SIG-M5 (cell line): ENCODE measurements around the gene SSR2.
"Not testable (repeated sequence)": the region's sequence is repeated elsewhere in the genome, so short reads cannot be mapped to it uniquely, and the experiment has no call there.

Experiments used
- DNase-seq: peaks from one replicate; lab custom pipeline; 2025; lab: John Stamatoyannopoulos, UW

Gene SSR2

DNA sequence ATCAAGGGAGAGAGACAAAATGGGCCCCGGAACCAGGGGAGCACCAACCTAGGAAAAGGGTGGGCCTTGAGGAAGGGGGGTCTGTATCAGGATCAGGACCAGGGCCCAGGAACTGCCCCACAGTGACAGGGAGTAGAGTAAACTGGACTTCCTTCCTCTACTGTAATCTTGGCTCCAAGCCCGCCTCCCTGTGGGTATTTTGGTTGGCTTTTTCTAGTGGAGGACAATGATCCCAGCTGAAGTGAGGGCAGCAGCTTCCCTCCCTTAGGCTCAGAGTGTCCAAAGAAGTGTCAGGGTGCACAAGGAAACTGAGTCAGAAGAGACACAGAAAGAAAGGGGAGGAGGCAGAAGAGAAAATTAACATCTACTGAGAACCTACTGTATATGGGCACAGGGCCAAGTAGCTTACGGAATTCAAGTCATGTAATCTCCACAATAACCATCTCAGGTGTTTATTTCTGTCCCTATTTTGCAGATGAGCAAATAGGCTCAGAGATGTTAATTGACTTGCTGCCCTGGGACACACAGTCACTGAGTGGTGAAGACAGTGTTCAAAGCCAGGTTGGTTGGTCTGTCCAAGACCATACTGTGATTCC, 28.0 kb upstream of the SSR2 start:
- DNase-seq: no peak

DNA sequence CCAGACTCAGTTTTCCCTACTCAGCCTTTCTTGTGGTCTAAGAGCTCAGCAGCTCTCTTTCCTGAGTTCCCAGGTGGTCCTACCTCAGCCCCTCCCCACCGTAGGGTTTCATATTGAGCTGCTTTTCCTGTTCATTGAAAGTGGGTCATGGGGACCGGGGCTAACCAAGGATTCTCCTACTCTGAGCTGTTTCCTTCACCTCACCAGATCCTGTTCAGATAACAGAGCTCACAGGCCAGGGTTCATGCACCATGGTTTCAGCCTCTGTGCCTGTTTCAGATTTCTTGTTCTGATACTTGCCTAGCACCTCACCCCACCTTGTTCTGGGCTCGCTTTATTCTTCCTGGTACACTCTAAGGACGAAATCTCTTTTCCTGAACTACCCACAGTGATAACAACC, 24.3 kb upstream of the SSR2 start:
- DNase-seq: no peak

DNA sequence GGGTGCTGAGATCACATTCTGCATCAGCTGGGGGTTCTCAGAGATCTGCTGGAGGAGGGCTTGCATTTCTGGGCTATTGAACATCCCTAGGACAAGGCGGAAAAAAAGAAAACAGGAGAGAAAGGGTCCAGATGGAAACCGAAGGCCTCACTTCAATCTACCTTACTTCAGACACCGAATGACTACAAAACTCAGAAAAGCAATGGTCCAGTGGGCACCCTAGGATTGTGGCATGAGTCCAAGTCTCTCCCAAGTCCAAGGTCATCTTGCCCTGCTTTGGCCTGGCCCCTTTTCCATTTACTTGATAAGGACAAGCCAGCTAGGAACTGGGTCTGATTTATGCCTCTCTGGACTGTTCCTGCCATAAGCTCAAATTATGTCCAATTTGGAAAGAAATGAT, 22.1 kb upstream of the SSR2 start:
- no peak for DNase-seq

DNA sequence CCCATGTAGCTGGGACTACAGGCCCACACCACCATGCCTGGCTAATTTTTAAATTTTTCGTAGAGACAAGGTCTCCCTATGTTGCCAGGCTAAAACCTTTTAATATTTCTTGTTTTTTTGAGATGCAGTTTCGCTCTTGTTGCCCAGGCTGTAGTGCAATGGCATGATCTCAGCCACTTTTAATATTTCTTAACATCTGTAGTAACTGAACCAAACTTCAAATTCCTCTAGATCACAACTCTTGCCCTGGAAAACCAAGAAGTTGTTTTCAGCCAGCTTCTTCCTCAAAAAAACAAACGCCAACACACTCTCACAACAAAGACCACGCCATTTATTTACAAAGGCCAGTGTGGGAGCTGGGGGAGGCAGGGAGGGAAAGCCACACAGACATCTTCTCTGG, 14.2 kb upstream of the SSR2 start:
- DNase-seq: not testable (repeated sequence)

DNA sequence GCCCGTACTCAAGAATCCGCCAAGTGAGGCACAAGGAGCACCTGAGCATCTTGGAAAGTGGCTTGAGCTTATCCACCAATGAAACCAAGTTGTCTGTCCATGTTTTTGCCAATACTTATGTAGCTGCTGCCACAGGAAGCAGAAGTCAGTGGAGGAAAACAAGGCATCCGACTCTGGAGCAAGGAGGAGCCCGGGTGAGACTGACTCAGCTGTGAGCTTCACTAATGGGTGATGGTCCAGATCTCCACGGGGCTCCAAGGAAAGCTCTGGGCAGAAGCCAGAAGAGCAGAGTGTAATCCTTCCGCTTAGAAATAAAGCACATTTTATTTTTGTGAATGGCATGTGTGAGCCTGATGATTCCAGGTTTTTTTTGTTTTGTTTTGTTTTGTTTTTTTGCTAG, 12.3 kb upstream of the SSR2 start:
- no peak for DNase-seq

DNA sequence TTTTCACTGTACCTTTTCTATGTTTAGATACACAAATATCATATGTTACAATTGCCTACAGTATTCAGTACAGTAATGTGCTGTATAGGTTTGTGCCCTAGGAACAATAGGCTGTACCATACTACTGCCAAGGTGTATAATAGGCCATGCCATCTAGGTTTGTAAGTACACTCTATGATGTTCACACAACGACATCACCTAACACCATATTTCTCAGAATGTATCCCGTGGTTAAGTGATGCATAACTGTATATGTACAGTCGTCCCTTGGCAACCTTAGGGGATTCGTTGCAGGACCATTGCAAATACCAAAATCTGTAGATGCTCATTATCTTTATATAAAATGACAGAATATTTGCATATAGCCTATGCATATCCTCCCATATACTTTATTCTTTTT, 5.8 kb upstream of the SSR2 start:
- no peak for DNase-seq

DNA sequence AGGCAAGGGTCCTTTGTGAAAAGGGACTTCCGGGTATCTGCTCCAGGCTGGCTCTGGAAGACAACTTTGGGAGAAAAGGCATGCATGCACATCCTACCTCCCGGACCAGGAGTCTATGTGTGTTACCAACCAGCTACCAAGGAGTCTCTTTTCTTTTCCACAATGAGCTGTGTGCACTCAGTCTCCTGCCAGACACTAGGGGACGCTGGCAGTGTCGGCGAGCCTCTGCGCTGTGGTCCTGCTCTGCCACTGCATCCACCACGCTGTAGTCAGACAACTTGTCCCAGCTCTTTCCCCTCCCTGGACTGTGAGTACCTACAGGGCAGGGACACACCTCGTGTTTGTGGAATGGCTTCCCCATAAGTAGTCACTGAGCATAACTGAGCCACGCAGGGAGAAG, 5.1 kb upstream of the SSR2 start:
- DNase-seq: no peak

DNA sequence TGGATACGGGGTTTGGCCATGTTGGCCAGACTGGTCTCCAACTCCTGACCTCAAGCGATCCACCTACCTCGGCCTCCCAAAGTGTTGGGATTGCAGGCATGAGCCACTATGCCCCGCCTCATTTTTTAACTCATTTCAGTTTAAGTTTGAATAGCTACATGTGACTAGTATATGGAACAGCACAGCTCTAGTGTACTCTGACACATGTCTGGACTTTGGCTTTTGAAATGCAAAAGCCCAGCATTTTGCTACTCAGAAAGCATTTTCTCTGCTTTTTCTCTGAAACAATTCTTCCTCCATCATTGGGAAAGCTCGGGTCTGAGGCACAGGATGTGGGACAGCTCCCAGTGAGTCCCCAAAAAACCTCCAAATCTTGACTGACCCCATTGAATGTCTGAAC, 4.0 kb upstream of the SSR2 start:
- no peak for DNase-seq

DNA sequence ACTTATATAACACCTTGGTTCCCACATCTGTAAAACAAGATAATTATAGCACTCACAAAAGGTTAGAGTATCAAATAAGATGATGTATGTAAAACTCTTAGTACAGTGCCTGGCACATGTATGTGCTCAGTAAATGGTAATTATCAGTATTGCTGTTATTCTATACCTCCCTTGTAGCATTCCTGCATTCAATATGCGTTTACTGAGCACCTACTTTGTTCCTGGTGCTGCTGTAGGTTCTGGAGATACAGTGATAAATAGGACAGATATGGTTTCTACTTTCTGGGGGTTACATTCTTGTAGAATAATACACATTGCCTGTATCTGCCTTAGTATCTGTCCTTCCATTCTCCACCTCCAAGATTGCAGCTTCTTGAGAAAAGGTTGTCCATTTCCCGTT, 1.2 kb upstream of the SSR2 start:
- DNase-seq: no peak

DNA sequence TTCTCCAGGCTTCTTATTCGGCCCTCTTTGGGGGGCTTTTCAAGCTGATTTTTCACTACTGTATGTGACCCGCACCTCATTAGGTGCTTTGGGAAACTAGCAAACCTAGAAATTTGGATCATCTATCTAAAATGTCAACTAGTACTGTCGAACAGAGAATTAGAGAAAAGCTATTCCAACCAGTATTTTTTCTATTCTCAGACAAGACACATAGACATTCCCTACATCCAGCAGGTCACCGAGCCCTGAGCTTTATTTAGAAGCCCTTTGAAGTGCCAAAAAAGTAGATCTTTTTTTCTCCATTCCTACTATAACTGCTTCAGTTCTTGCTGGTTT, 310 bp upstream of the SSR2 start:
- no peak for DNase-seq

DNA sequence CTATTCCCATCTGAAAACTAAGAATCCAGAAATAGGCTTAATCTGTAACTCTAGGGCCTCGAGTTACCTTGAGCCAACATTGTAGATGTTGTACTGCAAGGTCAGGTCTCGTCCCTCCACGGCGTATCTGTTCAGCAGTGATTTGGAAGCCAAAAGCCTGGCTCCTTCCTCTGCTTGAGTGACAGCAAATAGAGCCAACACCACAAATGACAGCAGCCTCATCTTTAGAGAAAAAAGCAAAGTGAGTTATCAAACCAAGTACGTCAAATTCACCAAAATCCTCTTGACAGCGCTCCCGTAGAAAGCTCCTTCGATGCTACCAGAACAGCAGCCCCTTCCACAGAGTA, 832 bp downstream of the SSR2 start:
- DNase-seq: no peak

DNA sequence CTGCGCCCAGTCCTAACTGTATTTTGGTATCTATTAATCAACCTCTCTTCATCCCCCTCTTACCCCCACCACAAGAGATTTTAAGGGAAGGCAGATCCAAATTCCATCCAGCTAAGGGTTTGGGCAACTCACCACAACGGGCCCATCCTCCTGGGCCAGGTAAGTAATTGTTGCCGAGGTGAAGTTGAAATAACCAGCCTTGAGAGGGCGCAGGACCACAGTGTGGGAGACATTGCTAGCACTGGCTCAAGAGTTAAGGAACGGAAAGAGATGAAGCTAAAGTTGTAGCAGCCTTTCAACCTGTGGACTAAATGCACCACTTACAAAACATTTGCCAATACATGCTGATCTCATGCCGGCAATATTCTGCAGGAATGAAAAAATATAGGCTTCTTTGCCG, 5.9 kb downstream of the SSR2 start:
- no peak for DNase-seq

DNA sequence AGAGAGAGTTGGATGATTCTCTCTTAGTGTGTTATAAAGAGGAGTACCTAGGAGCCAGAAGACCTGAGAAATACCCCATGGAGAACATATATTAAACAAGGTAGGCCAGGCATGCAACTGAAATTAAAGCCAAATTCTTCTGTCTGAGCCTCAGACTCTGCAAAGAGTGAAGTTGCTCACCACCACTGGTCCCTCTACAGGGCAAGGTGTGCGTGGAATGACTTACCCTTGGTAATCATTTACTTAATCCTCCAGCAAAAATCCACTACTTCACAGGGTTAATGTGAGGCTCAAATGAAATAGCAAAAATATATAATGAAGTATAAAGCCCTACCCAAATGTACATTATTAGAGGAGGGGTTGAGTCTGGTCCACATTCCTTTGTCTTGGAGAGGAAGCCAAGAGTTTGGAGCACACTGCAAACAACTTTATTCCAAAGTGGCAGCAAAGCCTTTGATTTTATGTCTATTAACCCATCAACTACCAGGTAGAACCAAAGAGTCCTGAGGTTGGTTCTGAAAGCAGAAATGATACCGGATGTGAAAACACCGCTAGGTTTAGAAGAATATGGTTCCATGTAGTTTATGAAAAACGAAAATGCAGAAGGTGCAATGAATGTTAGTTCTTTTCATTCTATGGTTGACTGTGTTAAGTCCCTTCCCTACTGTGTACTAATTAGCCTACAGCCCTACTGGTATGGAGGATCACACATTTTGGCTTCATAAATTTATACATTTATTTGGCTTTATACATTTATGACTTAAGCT, 8.5 kb downstream of the SSR2 start:
- no peak for DNase-seq

DNA sequence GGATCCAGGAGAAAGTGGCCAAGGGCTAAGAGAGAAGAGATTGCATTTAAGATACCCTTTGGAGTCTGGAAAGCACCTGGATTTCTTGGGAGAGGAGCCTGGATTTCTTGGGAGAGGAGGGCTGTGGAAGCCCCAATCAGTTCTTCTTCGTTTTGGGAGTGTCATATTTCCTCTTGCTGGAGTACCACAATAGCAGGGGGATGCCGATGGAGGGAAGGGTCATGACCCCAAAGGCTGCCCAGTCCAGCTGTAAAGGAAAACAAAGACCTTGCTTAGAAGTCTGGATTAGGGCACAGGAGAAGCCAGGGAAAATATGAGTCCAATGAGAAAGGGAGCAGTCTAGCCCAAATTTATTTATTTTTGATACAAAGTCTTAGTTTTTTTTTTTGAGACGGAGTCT, 11.3 kb downstream of the SSR2 start:
- no peak for DNase-seq

DNA sequence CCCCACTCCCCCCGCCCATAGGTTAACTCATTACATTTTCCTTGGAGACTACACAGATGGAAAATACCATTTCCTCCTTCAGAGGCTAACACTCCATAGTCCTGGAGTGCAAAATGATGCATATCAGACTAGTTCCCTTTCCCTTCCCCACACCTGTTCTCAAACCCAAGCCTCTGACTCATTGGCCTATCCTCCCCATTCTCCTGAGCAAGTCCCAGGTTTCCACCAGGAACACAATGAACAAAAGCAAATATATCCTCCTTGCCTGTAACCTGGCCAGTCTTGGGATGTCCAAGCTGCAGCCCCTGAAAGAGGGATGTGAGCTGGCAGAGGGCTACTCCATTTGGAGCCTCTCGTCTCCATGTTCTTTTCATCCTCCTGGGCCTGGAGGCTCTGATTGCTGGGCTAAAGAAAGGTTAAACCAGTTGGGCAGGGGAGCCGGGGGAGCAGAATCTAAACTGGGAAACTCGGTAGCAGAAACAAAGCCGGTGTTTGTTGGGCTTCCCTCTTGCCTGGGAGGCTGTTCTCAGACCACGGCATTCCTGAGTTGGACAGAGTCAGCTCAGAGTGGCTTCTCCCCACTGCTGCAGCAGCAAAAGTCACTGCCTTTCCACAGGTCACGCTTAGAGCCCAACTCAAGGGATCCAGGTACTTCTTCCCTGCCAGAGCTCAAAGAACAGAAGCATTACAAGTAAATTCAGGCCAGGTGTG, 13.9 kb downstream of the SSR2 start:
- DNase-seq: no peak

DNA sequence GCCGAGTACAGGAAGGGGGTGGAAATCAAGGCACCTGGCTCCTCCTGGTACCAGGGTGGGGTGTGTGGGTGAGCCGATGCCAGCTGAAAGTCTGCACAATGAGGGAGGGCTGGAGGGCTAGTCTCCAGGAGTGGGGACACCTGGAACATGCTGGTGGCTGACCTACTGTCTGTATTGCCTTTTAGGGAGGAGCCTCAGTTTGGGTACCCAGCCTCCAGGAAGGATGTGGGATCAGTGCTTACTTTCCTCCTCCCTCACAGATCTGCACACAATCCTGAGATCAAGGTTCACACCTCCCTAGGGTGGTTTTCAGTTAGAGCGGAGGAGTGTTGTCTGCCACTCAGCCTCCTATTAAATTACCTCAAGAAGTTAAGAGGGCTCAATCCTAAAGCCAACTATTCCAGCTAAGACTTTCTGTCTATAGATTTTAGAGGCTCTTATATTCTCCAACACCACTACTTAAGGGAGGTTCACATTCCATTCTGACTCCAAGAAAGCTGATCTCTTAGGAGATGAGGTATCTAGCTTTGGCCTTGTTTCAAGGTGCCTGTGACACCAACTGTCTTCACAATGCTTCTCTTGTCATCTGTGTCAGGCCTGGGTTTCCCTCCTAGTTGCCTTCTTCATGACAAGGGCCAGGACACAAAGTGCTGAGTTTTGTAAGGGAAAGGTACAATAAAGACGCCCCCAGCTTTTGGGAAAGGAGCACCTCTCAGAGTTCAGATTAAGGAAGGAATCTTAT, 15.7 kb downstream of the SSR2 start:
- no peak for DNase-seq

DNA sequence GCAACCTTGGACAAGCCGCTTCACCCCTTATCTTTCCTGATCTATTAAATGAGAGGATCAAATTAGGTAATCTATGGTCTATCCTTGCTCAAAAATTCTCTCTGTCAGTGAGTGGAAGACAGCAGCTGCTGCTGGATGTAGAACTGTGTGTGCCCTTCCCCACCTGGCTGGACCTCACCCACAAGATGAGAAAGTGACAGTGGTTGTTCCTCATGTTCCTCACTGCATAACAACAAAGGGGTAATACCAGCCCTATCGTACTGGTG, 16.9 kb downstream of the SSR2 start:
- no peak for DNase-seq

DNA sequence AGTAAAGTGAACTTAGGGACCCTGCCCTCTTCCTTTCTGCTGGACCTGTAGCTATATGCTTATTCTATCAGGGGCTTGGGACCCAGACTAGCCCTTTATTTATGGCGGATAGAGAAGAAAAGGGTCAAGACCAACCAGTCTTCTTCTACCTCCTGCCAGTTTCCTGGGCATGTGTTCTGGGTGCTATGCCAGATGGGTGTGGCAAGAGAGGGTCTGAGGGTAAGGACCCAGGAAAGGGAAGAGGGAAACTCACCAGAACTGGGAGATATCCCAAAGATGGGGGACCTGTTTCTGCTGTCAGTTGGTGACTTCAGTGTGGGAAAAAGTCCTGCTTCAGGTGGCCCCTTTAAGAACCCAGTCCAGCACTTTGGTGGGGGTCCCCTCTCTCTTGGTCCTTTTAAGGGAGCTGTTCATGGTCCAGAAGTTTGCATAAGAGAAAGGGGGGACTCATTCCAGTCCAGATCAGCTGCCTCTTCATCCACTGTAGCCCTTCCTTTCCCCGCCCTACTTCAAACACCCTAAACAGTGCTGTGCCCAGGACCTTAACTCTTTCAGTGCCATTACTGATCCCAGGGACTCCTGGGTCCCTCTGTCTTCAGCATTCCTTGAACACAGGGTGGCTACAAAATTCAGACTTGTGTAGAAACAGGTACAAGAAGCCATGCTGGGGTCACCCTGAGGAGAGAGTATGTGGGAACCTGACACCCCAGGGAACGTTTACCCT, 18.4 kb downstream of the SSR2 start:
- no peak for DNase-seq

DNA sequence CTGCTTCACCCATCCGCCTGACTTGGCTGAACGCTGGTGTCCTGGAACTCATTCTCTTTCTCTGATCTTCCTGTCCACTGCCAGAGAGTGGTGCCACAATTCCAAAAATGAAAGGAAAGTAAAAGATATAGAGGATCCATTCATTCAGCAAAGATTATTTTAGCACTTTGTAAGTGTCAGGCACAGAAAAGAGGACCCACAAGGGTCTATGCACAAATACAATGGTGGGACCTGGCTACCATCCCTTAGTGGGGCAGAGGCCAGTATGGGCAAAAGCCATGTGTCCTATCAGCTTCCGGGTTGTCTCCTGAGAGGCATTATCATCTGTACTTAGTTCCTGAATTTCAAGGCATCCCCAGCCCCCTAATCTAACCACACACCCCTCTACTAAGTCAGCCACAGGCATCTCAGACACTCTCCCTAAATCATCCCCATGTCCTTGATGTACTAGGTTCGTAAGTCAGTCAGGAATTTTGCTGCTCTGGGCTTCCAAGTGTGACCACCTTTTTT, 19.0 kb downstream of the SSR2 start:
- DNase-seq: no peak

DNA sequence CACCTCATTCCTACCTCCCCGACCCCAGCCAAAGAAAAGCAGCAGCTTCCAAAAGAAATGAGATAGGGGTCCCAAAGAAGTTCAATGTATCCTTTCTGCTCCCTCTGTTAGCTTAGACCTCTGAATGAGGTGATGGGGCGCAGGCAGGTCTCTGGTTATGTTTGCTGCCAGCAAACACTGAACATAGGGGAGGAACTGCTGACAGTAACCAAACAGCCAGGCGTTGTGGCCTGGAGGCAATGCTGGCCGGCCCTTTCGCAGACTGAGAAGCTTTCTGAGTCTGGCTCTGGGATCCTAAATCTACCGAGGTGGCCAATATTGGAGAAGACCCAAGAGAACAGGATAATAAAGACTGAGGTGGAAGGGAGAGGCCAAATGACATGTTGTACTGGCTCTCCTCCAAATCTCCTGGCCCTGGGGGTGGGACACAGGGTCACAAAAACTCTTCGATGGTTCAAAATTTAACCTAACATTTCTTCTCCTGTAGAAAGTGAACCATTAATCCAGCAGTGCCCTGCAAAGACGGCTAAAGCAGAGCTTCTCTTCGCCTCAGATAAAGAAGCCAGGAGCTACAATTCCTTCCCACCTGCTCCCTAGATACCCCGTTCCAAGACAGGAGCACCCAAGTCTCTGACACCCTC, 19.6 kb downstream of the SSR2 start:
- DNase-seq: no peak

DNA sequence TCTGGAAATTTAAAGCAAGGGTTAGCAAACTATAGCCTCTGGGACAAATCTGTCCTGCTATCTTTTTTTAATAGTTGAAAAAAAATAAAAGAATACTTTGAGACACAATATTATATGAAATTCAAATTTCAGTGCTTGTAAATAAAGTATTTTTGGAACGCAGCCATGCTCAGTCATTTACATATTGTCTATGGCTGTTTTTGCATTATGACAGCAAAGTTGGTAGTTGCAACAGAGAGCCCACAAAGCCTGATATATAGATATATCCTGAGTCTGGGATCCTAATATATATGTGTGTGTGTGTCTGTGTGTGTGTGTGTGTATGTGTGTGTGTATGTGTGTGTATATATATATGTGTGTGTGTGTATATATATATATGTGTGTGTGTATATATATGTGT, 20.8 kb downstream of the SSR2 start:
- no peak for DNase-seq

DNA sequence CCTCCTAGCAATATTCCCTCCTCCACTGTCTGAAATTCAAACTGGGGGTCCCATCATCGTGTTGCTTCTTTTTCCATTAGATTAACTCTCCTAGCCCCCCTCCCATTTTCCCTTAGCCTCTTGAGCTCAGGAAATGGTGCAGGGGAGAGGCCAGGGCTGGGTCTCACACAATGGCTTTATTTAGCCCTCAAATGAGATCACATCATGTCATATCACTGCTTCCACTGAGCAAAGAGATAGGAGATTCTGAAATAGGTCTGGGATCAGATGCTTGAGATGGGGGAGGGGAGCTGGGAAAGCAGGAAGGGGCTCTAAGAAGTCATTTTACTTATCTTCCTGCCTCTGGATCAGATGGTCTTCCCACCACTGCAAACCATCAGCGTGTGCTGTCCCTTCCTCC, 24.6 kb downstream of the SSR2 start:
- DNase-seq: no peak
